ENCODE data around the gene PRKAR1B.

PRKAR1B gene

DNA sequence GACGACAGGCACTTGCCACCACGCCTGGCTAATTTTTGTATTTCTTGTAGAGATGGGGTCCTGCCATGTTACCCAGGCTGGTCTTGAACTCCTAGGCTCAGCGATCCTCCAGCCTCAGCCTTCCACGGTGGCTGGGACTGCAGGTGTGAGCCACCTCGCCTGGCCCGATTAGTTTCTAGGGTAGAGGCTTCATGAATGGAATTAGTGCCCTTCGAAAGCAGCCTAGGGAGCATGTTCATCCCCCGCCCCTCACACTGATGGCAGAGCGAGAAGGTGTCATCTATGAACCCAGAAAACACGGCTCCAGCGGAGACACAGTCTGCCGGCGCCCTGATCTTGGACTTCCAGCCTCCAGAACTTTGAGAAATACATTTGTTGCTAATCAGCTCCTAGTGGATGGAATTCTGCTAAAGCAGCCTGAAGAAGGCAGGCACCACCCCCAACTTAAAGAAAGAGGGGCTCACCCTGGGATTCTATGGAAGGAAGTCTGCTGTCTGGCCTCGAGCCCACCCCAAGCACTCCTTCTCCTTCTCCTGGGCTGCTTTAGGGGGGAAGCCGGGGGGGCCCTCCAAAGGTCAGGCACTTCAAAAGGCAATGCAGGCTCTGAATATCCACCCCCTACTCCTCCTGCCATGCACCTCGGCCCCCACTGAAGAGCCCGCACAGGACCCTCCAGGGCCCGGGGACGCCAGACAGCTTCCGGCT is 217.5 kb downstream of the PRKAR1B start:
- Histone ChIP-seq H3K4me1 (ENCODE audit: control insufficient read depth, insufficient read depth, low read length) (no peaks in the 10 kb centered on the region), H3K9me3 (ENCODE audit: control insufficient read depth, insufficient read depth, low read depth, low read length) (no peaks in the 10 kb centered on the region), H3K4me3 (ENCODE audit: low read depth, low read length) (no peak overlapping the region), H3K27ac (ENCODE audit: extremely low read depth, low read depth, low read length) (no peak overlapping the region), H3K36me3 (ENCODE audit: control insufficient read depth in 2 of 2, insufficient read depth in 1 of 2, low read length in 2 of 2) (peaks cover 4 to 23% of the 10 kb centered on the region in 2 experiments; a peak in 2 of 3 replicates)
- ChIA-PET POLR2A (no interaction called here), CTCF (no interaction called here)
- TF ChIP-seq, protein P1, sequence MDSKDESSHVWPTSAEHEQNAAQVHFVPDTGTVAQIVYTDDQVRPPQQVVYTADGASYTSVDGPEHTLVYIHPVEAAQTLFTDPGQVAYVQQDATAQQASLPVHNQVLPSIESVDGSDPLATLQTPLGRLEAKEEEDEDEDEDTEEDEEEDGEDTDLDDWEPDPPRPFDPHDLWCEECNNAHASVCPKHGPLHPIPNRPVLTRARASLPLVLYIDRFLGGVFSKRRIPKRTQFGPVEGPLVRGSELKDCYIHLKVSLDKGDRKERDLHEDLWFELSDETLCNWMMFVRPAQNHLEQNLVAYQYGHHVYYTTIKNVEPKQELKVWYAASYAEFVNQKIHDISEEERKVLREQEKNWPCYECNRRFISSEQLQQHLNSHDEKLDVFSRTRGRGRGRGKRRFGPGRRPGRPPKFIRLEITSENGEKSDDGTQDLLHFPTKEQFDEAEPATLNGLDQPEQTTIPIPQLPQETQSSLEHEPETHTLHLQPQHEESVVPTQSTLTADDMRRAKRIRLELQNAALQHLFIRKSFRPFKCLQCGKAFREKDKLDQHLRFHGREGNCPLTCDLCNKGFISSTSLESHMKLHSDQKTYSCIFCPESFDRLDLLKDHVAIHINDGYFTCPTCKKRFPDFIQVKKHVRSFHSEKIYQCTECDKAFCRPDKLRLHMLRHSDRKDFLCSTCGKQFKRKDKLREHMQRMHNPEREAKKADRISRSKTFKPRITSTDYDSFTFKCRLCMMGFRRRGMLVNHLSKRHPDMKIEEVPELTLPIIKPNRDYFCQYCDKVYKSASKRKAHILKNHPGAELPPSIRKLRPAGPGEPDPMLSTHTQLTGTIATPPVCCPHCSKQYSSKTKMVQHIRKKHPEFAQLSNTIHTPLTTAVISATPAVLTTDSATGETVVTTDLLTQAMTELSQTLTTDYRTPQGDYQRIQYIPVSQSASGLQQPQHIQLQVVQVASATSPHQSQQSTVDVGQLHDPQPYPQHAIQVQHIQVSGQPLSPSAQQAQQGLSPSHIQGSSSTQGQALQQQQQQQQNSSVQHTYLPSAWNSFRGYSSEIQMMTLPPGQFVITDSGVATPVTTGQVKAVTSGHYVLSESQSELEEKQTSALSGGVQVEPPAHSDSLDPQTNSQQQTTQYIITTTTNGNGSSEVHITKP (tag by site-specific recombination; IDR thresholded peaks at IDR 0.05): no peak
- no peak for TF ChIP-seq ZNF114 (tag by site-specific recombination; IDR thresholded peaks at IDR 0.05)
- TF ChIP-seq, protein P2, sequence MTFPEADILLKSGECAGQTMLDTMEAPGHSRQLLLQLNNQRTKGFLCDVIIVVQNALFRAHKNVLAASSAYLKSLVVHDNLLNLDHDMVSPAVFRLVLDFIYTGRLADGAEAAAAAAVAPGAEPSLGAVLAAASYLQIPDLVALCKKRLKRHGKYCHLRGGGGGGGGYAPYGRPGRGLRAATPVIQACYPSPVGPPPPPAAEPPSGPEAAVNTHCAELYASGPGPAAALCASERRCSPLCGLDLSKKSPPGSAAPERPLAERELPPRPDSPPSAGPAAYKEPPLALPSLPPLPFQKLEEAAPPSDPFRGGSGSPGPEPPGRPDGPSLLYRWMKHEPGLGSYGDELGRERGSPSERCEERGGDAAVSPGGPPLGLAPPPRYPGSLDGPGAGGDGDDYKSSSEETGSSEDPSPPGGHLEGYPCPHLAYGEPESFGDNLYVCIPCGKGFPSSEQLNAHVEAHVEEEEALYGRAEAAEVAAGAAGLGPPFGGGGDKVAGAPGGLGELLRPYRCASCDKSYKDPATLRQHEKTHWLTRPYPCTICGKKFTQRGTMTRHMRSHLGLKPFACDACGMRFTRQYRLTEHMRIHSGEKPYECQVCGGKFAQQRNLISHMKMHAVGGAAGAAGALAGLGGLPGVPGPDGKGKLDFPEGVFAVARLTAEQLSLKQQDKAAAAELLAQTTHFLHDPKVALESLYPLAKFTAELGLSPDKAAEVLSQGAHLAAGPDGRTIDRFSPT (tag by site-specific recombination; IDR thresholded peaks at IDR 0.05): no peak
- TF ChIP-seq ZNF2 (tag by site-specific recombination; IDR thresholded peaks at IDR 0.05): no peak
- no peak for TF ChIP-seq ZNF324 (tag by site-specific recombination; IDR thresholded peaks at IDR 0.05)
- TF ChIP-seq ZNF341 (tag by site-specific recombination; IDR thresholded peaks at IDR 0.05; ENCODE audit: low read depth): no peak
- TF ChIP-seq ZNF624 (tag by site-specific recombination; IDR thresholded peaks at IDR 0.05): no peak
- no peak for TF ChIP-seq SALL2 (tag by site-specific recombination; IDR thresholded peaks at IDR 0.05; ENCODE audit: borderline replicate concordance)
- TF ChIP-seq OVOL3 (tag by site-specific recombination; IDR thresholded peaks at IDR 0.05): no peak
- TF ChIP-seq, protein P3, sequence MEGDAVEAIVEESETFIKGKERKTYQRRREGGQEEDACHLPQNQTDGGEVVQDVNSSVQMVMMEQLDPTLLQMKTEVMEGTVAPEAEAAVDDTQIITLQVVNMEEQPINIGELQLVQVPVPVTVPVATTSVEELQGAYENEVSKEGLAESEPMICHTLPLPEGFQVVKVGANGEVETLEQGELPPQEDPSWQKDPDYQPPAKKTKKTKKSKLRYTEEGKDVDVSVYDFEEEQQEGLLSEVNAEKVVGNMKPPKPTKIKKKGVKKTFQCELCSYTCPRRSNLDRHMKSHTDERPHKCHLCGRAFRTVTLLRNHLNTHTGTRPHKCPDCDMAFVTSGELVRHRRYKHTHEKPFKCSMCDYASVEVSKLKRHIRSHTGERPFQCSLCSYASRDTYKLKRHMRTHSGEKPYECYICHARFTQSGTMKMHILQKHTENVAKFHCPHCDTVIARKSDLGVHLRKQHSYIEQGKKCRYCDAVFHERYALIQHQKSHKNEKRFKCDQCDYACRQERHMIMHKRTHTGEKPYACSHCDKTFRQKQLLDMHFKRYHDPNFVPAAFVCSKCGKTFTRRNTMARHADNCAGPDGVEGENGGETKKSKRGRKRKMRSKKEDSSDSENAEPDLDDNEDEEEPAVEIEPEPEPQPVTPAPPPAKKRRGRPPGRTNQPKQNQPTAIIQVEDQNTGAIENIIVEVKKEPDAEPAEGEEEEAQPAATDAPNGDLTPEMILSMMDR (tag by site-specific recombination; IDR thresholded peaks at IDR 0.05): no peak
- TF ChIP-seq ZXDB (tag by site-specific recombination; IDR thresholded peaks at IDR 0.05): no peak
- TF ChIP-seq ZSCAN23 (tag by site-specific recombination; IDR thresholded peaks at IDR 0.05): no peak
- no peak for TF ChIP-seq ZNF266 (tag by site-specific recombination; IDR thresholded peaks at IDR 0.05; ENCODE audit: low read depth)
- TF ChIP-seq, protein P4, sequence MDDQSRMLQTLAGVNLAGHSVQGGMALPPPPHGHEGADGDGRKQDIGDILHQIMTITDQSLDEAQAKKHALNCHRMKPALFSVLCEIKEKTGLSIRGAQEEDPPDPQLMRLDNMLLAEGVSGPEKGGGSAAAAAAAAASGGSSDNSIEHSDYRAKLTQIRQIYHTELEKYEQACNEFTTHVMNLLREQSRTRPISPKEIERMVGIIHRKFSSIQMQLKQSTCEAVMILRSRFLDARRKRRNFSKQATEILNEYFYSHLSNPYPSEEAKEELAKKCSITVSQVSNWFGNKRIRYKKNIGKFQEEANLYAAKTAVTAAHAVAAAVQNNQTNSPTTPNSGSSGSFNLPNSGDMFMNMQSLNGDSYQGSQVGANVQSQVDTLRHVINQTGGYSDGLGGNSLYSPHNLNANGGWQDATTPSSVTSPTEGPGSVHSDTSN (CRISPR knock-in tag; IDR thresholded peaks at IDR 0.05): no peak
- TF ChIP-seq ZNF239 (tag by site-specific recombination; IDR thresholded peaks at IDR 0.05): no peak
- TF ChIP-seq ZNF660 (tag by site-specific recombination; IDR thresholded peaks at IDR 0.05): no peak
- TF ChIP-seq ZNF391 (tag by site-specific recombination; IDR thresholded peaks at IDR 0.05; ENCODE audit: borderline replicate concordance, low read depth): no peak
- TF ChIP-seq ZNF654 (tag by site-specific recombination; IDR thresholded peaks at IDR 0.05; ENCODE audit: low read depth): no peak
- TF ChIP-seq ZSCAN16 (tag by site-specific recombination; IDR thresholded peaks at IDR 0.05): no peak
